ENCODE results near the gene MECP2. TPM values are rescaled to one million over a fixed set of nuclear protein-coding genes. Genes with fewer than 3 reads are reported as not detected.
"Not testable (repeated sequence)": the region's sequence is repeated elsewhere in the genome, so short reads cannot be mapped to it uniquely, and the experiment has no call there.

Gene MECP2
- 10 to 100 TPM; 70.4 to 73.5 TPM for total RNA-seq

GRCh38 chrX:154097589-154098541 lies at the start of gene MECP2:
Gene MECP2, minus strand, starts transcription at chrX:154097717.
- DNase-seq (peak; percentile 90 to 91), ATAC-seq (replicated peaks in 1 of 2) (peak; percentile 86 to 90)
- Mint-ChIP-seq H3K27me3 (ENCODE audit: low read depth) (peaks cover 42% of the 10 kb centered on the region), H3K4me3 (peak within 1 kb of the TSS; percentile 86 to 94), H3K27ac (peak within 1 kb of the TSS; percentile 96), H3K4me1 (ENCODE audit: low read depth) (peaks cover 55% of the 10 kb centered on the region), H3K36me3 (ENCODE audit: insufficient read depth in 2 of 2) (peaks cover 4% of the 10 kb centered on the region in 2 donors), H3K9me3 (no peaks in the 10 kb centered on the region)

DNA sequence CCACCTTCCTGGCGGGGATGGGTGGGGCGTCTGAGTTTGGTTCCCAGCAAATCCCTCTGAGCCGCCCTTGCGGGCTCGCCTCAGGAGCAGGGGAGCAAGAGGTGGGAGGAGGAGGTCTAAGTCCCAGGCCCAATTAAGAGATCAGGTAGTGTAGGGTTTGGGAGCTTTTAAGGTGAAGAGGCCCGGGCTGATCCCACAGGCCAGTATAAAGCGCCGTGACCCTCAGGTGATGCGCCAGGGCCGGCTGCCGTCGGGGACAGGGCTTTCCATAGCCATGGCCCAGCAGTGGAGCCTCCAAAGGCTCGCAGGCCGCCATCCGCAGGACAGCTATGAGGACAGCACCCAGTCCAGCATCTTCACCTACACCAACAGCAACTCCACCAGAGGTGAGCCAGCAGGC lies 46.5 kb upstream of the MECP2 start, which contains the start of gene OPN1LW:
TSS of gene OPN1LW (plus strand) at position 234 of the 400 bp plus-strand sequence. CDS start at position 275, 41 bp downstream.
- H3K4me1 Mint-ChIP-seq (ENCODE audit: low read depth); H3K27me3 Mint-ChIP-seq (ENCODE audit: low read depth); H3K36me3 Mint-ChIP-seq (ENCODE audit: insufficient read depth in 2 of 2); H3K4me3 Mint-ChIP-seq; H3K9me3 Mint-ChIP-seq; ATAC-seq (replicated peaks in 1 of 2); H3K27ac Mint-ChIP-seq; DNase-seq: not testable (repeated sequence)

DNA sequence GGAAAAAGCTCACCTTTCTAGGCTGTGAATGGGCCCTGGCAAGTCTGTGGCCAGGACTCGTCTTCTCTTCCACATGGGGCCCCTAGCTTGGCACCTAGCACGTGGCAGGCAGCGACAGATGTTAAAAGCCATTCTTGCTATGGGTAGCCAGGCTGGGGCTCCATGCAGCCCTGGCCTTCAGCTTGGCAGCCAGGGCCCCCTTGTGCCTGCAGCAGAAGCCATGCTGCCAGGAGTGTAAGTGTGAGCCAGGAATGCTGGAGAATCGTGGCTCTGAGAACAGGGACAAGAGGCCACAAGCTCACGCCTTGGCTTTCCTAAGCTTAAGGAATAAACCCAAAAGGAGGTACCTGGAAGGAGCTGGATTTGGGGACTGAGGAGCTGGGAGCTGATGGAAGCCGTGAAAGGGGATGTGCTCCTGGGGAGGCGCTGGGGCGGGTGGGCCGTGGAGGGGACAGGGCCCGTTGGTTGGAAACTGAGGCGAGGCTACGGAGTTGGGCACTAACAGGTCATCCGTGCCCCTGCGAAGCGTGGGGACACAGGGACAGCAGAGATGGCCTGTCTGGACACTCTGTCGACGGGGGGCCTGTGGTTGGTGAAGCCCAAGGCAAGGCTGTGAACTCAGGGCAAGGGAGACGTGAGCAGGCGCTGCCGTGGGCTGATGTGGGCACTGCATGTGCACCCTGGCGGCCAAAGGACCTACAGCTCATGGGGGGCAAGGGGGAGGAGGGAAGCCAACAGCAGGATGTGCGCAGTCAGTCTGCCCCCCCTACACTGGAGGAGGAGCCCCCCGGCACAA lies 45.6 kb upstream of the MECP2 start:
- H3K27me3 Mint-ChIP-seq (ENCODE audit: low read depth), result peaks cover 7% of the 10 kb centered on the region
- no peak overlapping the region for H3K27ac Mint-ChIP-seq
- DNase-seq (no peak), ATAC-seq (replicated peaks in 1 of 2) (no peak)
- H3K4me3 Mint-ChIP-seq, result no peak overlapping the region
- H3K36me3 Mint-ChIP-seq (ENCODE audit: insufficient read depth in 2 of 2), result no peaks in the 10 kb centered on the region
- no peaks in the 10 kb centered on the region for H3K4me1 Mint-ChIP-seq (ENCODE audit: low read depth)
- no peaks in the 10 kb centered on the region for H3K9me3 Mint-ChIP-seq

GRCh38 chrX:154142386-154142785 lies 44.9 kb upstream of the MECP2 start:
- Mint-ChIP-seq H3K27me3 (ENCODE audit: low read depth) (peaks cover 7% of the 10 kb centered on the region), H3K9me3 (no peaks in the 10 kb centered on the region), H3K4me3 (no peak overlapping the region), H3K36me3 (ENCODE audit: insufficient read depth in 2 of 2) (no peaks in the 10 kb centered on the region), H3K4me1 (ENCODE audit: low read depth) (peaks cover 1% of the 10 kb centered on the region), H3K27ac (no peak overlapping the region)
- ATAC-seq (replicated peaks in 1 of 2), result no peak
- DNase-seq, result no peak

DNA sequence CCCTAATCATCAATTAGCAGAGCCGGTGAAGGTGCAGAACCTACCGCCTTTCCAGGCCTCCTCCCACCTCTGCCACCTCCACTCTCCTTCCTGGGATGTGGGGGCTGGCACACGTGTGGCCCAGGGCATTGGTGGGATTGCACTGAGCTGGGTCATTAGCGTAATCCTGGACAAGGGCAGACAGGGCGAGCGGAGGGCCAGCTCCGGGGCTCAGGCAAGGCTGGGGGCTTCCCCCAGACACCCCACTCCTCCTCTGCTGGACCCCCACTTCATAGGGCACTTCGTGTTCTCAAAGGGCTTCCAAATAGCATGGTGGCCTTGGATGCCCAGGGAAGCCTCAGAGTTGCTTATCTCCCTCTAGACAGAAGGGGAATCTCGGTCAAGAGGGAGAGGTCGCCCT lies 43.2 kb upstream of the MECP2 start:
- ATAC-seq (replicated peaks in 1 of 2) (no peak), DNase-seq (no peak)
- Mint-ChIP-seq H3K36me3 (ENCODE audit: insufficient read depth in 2 of 2) (no peaks in the 10 kb centered on the region), H3K9me3 (no peaks in the 10 kb centered on the region), H3K4me3 (no peak overlapping the region), H3K4me1 (ENCODE audit: low read depth) (peaks cover 17% of the 10 kb centered on the region), H3K27me3 (ENCODE audit: low read depth) (peaks cover 12% of the 10 kb centered on the region), H3K27ac (no peak overlapping the region)

- Mint-ChIP-seq H3K27ac (no peak overlapping the region), H3K36me3 (ENCODE audit: insufficient read depth in 2 of 2) (no peaks in the 10 kb centered on the region), H3K27me3 (ENCODE audit: low read depth) (peaks cover 16% of the 10 kb centered on the region), H3K4me1 (ENCODE audit: low read depth) (peaks cover 22% of the 10 kb centered on the region), H3K9me3 (no peaks in the 10 kb centered on the region), H3K4me3 (no peak overlapping the region)
- DNase-seq, result no peak
- no peak for ATAC-seq (replicated peaks in 1 of 2)
Measured at GRCh38 chrX:154140206-154140605, 42.7 kb upstream of the MECP2 start.

DNA sequence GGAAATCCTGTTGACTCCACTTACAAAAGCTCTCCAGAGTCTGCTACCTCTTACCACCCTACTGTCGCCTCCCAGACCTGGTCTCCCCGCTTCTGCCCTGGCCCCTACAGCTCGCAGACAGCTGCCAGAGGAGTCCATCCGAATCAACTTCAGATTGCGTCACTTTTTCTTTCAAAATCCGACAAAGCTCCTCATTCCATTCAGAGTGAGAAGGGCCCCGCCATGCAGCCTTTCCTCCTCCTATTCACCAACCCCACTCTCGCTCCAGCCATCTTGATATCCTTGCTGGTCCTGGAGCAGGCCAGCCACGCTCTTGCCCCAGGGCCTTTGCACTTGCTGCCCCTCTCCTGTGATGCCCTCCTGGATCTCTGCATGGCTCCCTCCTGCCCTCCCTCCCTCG lies 41.3 kb upstream of the MECP2 start:
- ATAC-seq (replicated peaks in 1 of 2) (no peak), DNase-seq (no peak)
- H3K27ac Mint-ChIP-seq, result no peak overlapping the region
- no peak overlapping the region for H3K4me3 Mint-ChIP-seq
- peaks cover 25% of the 10 kb centered on the region for H3K4me1 Mint-ChIP-seq (ENCODE audit: low read depth)
- no peaks in the 10 kb centered on the region for H3K36me3 Mint-ChIP-seq (ENCODE audit: insufficient read depth in 2 of 2)
- peaks cover 21% of the 10 kb centered on the region for H3K27me3 Mint-ChIP-seq (ENCODE audit: low read depth)
- no peaks in the 10 kb centered on the region for H3K9me3 Mint-ChIP-seq

GRCh38 chrX:154136627-154137161 lies 39.2 kb upstream of the MECP2 start:
- Mint-ChIP-seq H3K27ac (peak overlapping the region; percentile 84), H3K27me3 (ENCODE audit: low read depth) (peaks cover 21% of the 10 kb centered on the region), H3K4me3 (peak overlapping the region; percentile 74 to 92), H3K36me3 (ENCODE audit: insufficient read depth in 2 of 2) (no peaks in the 10 kb centered on the region), H3K4me1 (ENCODE audit: low read depth) (peaks cover 25% of the 10 kb centered on the region), H3K9me3 (no peaks in the 10 kb centered on the region)
- peak; percentile 78 to 80 for ATAC-seq (replicated peaks in 1 of 2)
- peak; percentile 75 to 77 for DNase-seq

- DNase-seq (peak; percentile 17 to 32), ATAC-seq (replicated peaks in 1 of 2) (peak; percentile 76 to 86)
- Mint-ChIP-seq H3K27ac (peak overlapping the region; percentile 7), H3K4me3 (peak overlapping the region; percentile 74 to 92), H3K4me1 (ENCODE audit: low read depth) (peaks cover 25% of the 10 kb centered on the region), H3K9me3 (no peaks in the 10 kb centered on the region), H3K27me3 (ENCODE audit: low read depth) (peaks cover 21% of the 10 kb centered on the region), H3K36me3 (ENCODE audit: insufficient read depth in 2 of 2) (no peaks in the 10 kb centered on the region)
Measured at GRCh38 chrX:154135458-154136229, 38.1 kb upstream of the MECP2 start.

DNA sequence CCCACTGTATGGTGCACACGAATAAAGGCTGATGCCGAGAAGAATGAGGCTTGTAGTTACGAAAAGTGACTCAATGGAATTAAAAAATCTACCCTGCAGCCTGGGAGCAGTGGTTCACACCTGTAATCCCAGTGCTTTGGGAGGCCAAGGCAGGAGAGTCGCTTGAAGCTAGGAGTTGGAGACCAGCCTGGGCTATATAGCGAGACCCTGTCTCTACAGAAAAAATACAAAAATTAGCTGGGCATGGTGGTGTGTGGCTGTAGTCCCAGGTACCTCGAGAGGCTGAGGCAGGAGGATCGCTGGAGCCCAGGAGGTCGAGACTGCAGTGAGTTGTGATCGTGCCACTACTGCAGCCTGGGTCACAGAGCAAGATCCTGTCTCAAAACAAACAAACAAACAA lies 34.8 kb upstream of the MECP2 start:
- Mint-ChIP-seq H3K27me3 (ENCODE audit: low read depth) (peaks cover 19% of the 10 kb centered on the region), H3K4me1 (ENCODE audit: low read depth) (peaks cover 24% of the 10 kb centered on the region), H3K4me3 (no peak overlapping the region), H3K36me3 (ENCODE audit: insufficient read depth in 2 of 2) (no peaks in the 10 kb centered on the region), H3K9me3 (no peaks in the 10 kb centered on the region), H3K27ac (no peak overlapping the region)
- DNase-seq (no peak), ATAC-seq (replicated peaks in 1 of 2) (no peak)

DNA sequence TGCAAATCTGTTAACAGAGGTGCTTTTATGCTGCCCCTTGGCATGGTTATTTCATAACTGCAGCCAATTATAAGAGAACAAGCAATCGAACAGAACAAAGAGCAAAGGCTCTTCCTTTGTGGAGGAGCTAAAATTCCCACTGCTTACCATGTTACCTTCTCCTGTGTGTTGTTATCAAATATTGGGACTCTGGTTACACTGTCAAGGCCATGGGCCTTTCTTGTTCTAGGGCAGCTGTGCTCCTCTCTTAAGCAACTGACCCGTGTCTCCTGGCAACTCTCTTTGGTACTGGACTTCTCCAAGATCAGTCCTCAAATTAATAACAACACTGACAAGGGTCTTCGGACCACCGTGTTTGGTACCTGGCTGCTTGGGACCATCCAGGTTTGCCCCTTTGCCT lies 34.4 kb upstream of the MECP2 start:
- no peak overlapping the region for H3K4me3 Mint-ChIP-seq
- H3K27ac Mint-ChIP-seq, result no peak overlapping the region
- peaks cover 21% of the 10 kb centered on the region for H3K27me3 Mint-ChIP-seq (ENCODE audit: low read depth)
- no peaks in the 10 kb centered on the region for H3K36me3 Mint-ChIP-seq (ENCODE audit: insufficient read depth in 2 of 2)
- no peak for ATAC-seq (replicated peaks in 1 of 2)
- H3K9me3 Mint-ChIP-seq, result no peaks in the 10 kb centered on the region
- no peak for DNase-seq
- H3K4me1 Mint-ChIP-seq (ENCODE audit: low read depth), result peaks cover 19% of the 10 kb centered on the region

DNA sequence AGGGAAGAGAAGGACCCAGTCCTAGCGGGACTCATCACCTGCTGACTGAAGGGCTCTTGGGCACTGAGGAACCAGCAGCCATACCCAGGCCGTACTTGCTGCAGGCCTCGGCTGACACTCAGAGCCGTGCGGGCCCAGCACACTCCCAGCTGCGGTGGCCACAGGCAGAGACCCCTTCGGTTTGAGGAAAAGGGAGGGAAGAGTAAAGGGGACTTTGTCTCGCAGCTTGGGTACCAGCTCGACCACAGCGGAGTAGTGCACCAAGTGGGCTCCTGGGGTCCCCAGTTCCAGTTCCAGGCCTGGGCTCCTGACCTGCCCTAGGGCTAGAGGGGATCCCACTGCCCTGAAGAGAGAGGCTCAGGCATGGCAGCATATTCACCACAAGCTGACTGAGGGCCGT lies 28.6 kb upstream of the MECP2 start:
- Mint-ChIP-seq H3K4me3 (no peak overlapping the region), H3K9me3 (no peaks in the 10 kb centered on the region)
- no peak for ATAC-seq (replicated peaks in 1 of 2)

More for the DNA sequence above, 28.6 kb upstream of the MECP2 start:
- H3K4me1 Mint-ChIP-seq (ENCODE audit: low read depth), result peaks cover 10% of the 10 kb centered on the region
- H3K27ac Mint-ChIP-seq, result no peak overlapping the region
- no peaks in the 10 kb centered on the region for H3K36me3 Mint-ChIP-seq (ENCODE audit: insufficient read depth in 2 of 2)
- peaks cover 12% of the 10 kb centered on the region for H3K27me3 Mint-ChIP-seq (ENCODE audit: low read depth)
- no peak for DNase-seq
